Mucosa of descending colon (tissue), 3 donors: ENCODE data around the gene GP1BB. TPM values are rescaled to one million over a fixed set of nuclear protein-coding genes. Genes with fewer than 3 reads are reported as not detected.

Experiments used
- ATAC-seq: fragments of 200-7000 bp; cut with Tn5 transposase; one replicate; pipeline ENCODE4 v1.9.1; 2020; ENCODE audit warnings: mild to moderate bottlenecking, moderate library complexity
- DNase-seq, 3 donors: peaks; one replicate each; pipeline ENCODE4 v3.0.0-alpha.2; 2020
- H3K36me3 ChIP-seq: fragments of 200-600 bp; one replicate; pipeline ENCODE4 v1.8.0; 2021; ENCODE audit warnings: low read depth, mild to moderate bottlenecking
- H3K4me1 ChIP-seq: fragments of 200-600 bp; one replicate; pipeline ENCODE4 v1.8.0; 2021; ENCODE audit warnings: low read depth, mild to moderate bottlenecking
- H3K4me3 ChIP-seq: fragments of 200-600 bp; one replicate; pipeline ENCODE4 v1.8.0; 2021; ENCODE audit warnings: mild to moderate bottlenecking
- H3K9me3 ChIP-seq: fragments of 200-600 bp; one replicate; pipeline ENCODE4 v1.8.0; 2021; ENCODE audit warnings: mild to moderate bottlenecking
- intact Hi-C, 2 donors: fragments of 100-400 bp; cut with DNase I in 1 of 2; cut with micrococcal nuclease in 1 of 2; formaldehyde crosslinking; loops; one replicate each; pipeline versions ENCODE4 v1.11.0 to v1.11.1; 2022; cut with DNase I, micrococcal nuclease
- total RNA-seq, 3 donors: library from RNA; stranded (reverse); fragmentation: NEBNext Ultra II Directional in 2 of 3; extraction: Animal tissue kit (Norgen Biotek cat#: 25700) in 2 of 3; gene quantifications; one replicate each; pipeline versions ENCODE4 v1.2.1 to v1.2.4, GENCODE V29; 2021 to 2023
- TF ChIP-seq, protein P1 (sequence below): fragments of 200-600 bp; IDR thresholded peaks from one replicate; pipeline ENCODE4 v1.8.0; 2022; ENCODE audit warnings: antibody characterized with exemption, mild to moderate bottlenecking
- donor health status: DM: no; HTN: no; CAD: no; lungs with moderate emphysema.
- donor health status: DM: no; HTN: no; CAD: no.
- donor health status: DM: no; HTN: yes; CAD: no.

The GP1BB gene
- total RNA-seq, 3 donors from 2014 or later = 0.34 to 1.5 (median 0.41) TPM

DNA sequence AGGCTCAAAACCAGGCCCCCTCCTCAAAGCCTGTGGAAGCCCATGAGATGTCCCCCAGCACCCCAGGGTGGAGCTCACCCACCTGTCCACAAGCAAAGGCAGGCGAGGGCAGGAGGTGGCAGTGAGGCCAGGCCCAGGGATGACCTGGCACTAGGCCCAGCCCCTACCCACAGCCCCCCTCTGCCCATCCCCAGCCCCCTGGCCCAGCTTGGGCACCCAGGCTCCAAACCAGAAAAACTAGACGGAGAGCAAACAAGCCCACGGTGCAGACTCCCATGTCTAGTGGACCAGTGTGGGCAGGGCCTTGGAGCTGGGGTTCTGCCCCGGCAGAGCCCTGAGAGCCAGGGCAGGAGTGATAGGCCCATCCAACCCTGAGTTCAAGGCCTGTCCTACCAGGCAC is 20.3 kb downstream of the GP1BB start:
- H3K36me3 ChIP-seq = no peaks in the 10 kb centered on the region
- DNase-seq (no peak), ATAC-seq (no peak)
- no peaks in the 10 kb centered on the region for H3K4me1 ChIP-seq
- intact Hi-C loops = no loop called here
- no peak overlapping the region for H3K4me3 ChIP-seq
- H3K9me3 ChIP-seq = no peaks in the 10 kb centered on the region
- TF ChIP-seq, protein P1, sequence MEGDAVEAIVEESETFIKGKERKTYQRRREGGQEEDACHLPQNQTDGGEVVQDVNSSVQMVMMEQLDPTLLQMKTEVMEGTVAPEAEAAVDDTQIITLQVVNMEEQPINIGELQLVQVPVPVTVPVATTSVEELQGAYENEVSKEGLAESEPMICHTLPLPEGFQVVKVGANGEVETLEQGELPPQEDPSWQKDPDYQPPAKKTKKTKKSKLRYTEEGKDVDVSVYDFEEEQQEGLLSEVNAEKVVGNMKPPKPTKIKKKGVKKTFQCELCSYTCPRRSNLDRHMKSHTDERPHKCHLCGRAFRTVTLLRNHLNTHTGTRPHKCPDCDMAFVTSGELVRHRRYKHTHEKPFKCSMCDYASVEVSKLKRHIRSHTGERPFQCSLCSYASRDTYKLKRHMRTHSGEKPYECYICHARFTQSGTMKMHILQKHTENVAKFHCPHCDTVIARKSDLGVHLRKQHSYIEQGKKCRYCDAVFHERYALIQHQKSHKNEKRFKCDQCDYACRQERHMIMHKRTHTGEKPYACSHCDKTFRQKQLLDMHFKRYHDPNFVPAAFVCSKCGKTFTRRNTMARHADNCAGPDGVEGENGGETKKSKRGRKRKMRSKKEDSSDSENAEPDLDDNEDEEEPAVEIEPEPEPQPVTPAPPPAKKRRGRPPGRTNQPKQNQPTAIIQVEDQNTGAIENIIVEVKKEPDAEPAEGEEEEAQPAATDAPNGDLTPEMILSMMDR = no peak

DNA sequence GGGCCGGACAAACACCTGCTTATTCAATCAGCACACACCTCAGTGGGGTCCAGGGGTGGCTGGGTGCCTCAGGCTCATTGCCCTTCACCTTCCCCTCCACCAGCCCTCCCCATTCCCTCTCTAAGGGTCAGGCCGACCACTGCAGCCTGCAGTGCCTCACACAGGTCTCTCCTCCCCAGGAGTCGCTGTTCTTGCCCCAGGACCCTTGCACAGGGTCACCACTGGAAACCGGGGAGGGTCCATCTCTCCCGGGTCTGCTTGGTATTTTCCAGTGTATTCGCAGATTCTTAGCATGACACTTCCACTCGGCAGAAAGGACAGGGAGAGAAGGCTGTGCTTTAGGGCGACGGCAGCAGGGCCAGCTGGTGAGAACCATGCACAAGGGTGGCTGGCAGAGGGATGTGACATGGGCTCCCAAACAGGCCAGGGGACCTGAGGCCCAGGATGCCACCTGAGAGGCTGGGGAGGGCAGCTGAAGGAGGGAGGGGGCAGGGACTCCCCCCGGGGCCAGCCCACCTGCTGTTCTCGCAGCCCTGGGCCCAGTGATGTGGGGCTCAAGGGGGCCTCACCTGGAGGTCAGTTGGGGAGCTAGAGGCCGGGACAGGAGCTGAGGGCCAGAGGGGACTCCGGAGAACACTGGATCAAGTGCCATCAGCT is 21.1 kb downstream of the GP1BB start:
- intact Hi-C loops = no loop called here
- Histone ChIP-seq H3K9me3 (no peaks in the 10 kb centered on the region), H3K36me3 (no peaks in the 10 kb centered on the region), H3K4me1 (no peaks in the 10 kb centered on the region), H3K4me3 (no peak overlapping the region)
- DNase-seq (no peak), ATAC-seq (no peak)
- TF ChIP-seq, protein P1 = no peak

DNA sequence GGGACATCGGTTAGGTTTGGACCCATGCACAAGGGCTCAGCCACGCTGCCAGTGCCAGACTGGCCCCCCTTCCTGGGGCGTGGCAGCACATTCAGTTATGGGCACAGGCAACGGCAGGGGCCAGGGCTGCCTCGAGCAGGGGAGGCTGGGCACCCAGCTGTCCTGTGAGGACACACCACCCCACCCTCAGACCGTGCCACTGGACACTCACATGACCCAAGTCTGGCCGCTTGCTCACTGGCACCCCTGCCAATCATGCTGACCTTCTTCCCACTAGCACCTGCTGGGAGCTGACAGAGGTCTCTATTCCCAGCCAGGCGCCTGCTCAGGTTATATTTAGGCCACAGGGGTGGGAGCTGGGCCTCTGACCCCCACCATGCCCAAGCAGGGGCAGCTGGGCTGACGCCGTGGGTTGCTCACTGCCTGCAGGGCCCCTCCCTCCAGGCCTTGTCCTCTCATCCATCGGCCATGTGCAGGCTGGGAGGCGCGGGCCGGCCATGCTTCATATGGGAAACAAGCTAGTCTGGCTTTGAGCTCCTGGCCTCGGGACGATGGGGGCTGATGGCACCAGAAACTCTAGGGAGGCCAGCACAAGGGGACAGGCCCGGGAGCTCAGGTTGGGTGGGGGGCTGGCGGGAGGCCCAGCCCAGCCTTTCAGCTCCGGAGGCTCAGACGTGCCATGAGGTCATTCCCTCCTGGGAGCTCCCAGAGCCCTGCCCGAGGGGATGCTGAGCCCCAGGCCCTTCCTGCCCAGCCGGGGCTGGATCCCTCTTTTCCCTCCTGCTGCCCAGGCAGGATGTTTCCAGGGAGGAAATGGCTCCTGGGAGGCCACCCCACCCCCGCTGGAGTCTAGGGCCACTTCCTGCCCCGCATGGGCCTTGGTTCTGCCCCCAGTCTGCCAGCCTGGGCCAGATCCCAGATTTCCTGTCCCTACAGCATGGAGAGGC is 22.1 kb downstream of the GP1BB start:
- H3K36me3 ChIP-seq = no peaks in the 10 kb centered on the region
- TF ChIP-seq, protein P1 = no peak
- intact Hi-C loops = no loop called here
- no peak for DNase-seq
- H3K4me3 ChIP-seq = no peak overlapping the region
- no peaks in the 10 kb centered on the region for H3K9me3 ChIP-seq
- ATAC-seq = no peak
- H3K4me1 ChIP-seq = no peaks in the 10 kb centered on the region

DNA sequence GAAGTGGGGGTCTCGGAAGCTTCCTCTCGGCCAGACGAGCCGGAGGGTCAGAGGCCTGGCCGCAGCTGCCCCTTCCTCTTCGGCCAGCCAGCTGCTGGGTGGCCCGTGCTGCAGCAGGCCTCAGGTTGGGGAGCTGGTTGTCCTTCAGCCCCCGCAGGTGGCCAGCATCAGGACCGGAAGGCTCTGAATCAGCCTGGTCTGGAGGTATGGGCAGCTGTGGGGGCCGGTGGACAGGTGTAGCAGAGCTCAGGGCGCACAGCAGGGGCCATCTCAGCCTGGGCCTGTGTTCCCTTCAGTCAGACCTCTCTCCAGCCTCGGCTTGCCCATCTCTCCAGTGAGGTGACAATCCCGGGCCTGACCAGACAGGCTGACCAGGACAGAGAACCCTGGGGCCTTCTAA is 23.4 kb downstream of the GP1BB start:
- no peak for ATAC-seq
- DNase-seq = no peak
- TF ChIP-seq, protein P1 = no peak
- H3K4me1 ChIP-seq = no peaks in the 10 kb centered on the region
- H3K4me3 ChIP-seq = no peak overlapping the region
- no peaks in the 10 kb centered on the region for H3K9me3 ChIP-seq
- no peaks in the 10 kb centered on the region for H3K36me3 ChIP-seq
- intact Hi-C loops = no loop called here

DNA sequence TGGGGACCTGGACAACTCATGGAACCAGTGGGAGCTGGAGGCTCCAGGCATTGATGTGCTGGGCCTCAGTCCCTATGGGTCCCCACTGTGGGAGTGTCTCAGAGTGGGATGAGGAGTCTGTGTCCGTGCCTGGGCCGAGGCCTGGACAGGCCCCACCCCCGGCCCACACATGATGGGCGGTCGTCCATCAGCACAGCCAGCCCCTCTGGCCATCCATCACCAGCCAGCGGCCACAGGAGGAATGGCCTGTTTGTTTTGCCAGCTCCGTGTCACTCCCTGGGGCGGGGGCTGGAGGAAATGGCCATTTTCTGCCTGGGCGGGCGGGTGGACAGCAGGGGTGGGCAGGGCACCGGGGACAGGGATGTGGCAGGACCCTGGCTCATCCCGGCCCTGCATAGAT is 24.2 kb downstream of the GP1BB start:
- Histone ChIP-seq H3K36me3 (no peaks in the 10 kb centered on the region), H3K4me1 (no peaks in the 10 kb centered on the region), H3K4me3 (no peak overlapping the region), H3K9me3 (no peaks in the 10 kb centered on the region)
- ATAC-seq = no peak
- intact Hi-C loops = no loop called here
- TF ChIP-seq, protein P1 = no peak
- no peak for DNase-seq
